Endothelial cell of umbilical vein (primary cell): ENCODE measurements around the gene MGARP. TPM values are rescaled to one million over a fixed set of nuclear protein-coding genes. Genes with fewer than 3 reads are reported as not detected.
A peak's percentile ranks its signal among the peaks of the same experiment; 100 is the strongest.

ENCODE experiments used
- BruUV-seq: library from RNA; stranded (reverse); fragments of 400-500 nt; replicated peaks from 2 replicates; lab custom pipeline; 2021; lab: Mats Ljungman, UMichigan
- CTCF ChIA-PET: fragments of 300-600, 350-600 bp; sonication (Branson Sonifier 250); formaldehyde crosslinking; loops from one replicate; lab custom pipeline; 2021; ENCODE audit warnings: antibody characterized with exemption, inconsistent platforms; lab: Charles Lee
- POLR2A ChIA-PET: fragments of 300-600, 350-600 bp; sonication (Branson Sonifier 250); formaldehyde crosslinking; loops from one replicate; lab custom pipeline; 2021; ENCODE audit warnings: antibody characterized with exemption, inconsistent platforms; lab: Charles Lee
- DNase-seq: peaks from one replicate; pipeline ENCODE4 v3.0.0-alpha.2; 2011; ENCODE audit warnings: low read depth, low spot score
- FAIRE-seq: peaks from 2 replicates; lab custom pipeline; 2011; peaks lifted over from hg19 to GRCh38; lab: Jason Lieb, UNC
- H2AFZ ChIP-seq: 2 replicates; pipeline ENCODE4 v1.6.0; 2012; ENCODE audit warnings: low read depth, low read length, control low read depth, inconsistent platforms
- H3K27ac ChIP-seq: 2 replicates; pipeline ENCODE4 v1.5.1; 2011; ENCODE audit warnings: low read depth, mild to moderate bottlenecking, control low read depth, low read length, moderate library complexity; ENCODE audit not compliant: insufficient read depth
- H3K27me3 ChIP-seq, 2 experiments: 2 replicates each; pipeline versions ENCODE4 v1.6.0 to v1.6.1; 2011; ENCODE audit warnings: low read length in 2 of 2, mixed read lengths in 1 of 2; ENCODE audit not compliant: control insufficient read depth in 2 of 2, insufficient read depth in 2 of 2
- H3K36me3 ChIP-seq, 2 experiments: 2 replicates in 1 of 2; 3 replicates in 1 of 2; pipeline ENCODE4 v1.5.1; 2011; ENCODE audit warnings: low read length in 2 of 2, mild to moderate bottlenecking in 1 of 2, moderate library complexity in 1 of 2; ENCODE audit not compliant: control insufficient read depth in 2 of 2, insufficient read depth in 2 of 2; ENCODE audit errors: extremely low read depth in 1 of 2
- H3K4me1 ChIP-seq: 3 replicates; pipeline ENCODE4 v1.5.1; 2011; ENCODE audit warnings: mild to moderate bottlenecking, low read length; ENCODE audit not compliant: control insufficient read depth, insufficient read depth; ENCODE audit errors: extremely low read depth
- H3K4me2 ChIP-seq: 2 replicates; pipeline ENCODE4 v1.6.1; 2011; ENCODE audit warnings: low read length, control low read depth, mixed read lengths; ENCODE audit not compliant: insufficient read depth
- H3K4me3 ChIP-seq, 3 experiments: fragments of 200-600 bp in 1 of 3; sonication (generic), shearing (Covaris generic) in 1 of 3; replicated peaks in 1 of 3; 2 replicates each; pipeline ENCODE4 v1.5.1; 2011 to 2016; ENCODE audit warnings: control low read depth in 3 of 3, low read length in 3 of 3, mild to moderate bottlenecking in 2 of 3, inconsistent platforms in 1 of 3, low read depth in 1 of 3, moderate library complexity in 1 of 3; ENCODE audit not compliant: insufficient read depth in 1 of 3
- H3K79me2 ChIP-seq: 2 replicates; pipeline ENCODE4 v1.6.0; 2012; ENCODE audit warnings: low read length, inconsistent platforms; ENCODE audit not compliant: control insufficient read depth, insufficient read depth
- H3K9ac ChIP-seq: replicated peaks from 2 replicates; pipeline ENCODE3; 2011; ENCODE audit warnings: low read length, control low read depth; ENCODE audit not compliant: insufficient read depth; ENCODE audit errors: extremely low read depth
- H3K9me1 ChIP-seq: replicated peaks from 3 replicates; pipeline ENCODE4 v1.6.0; 2011; ENCODE audit warnings: mild to moderate bottlenecking, low read length; ENCODE audit not compliant: control insufficient read depth, insufficient read depth; ENCODE audit errors: extremely low read depth
- H3K9me3 ChIP-seq: replicated peaks from 2 replicates; pipeline ENCODE4 v1.5.1; 2012; ENCODE audit warnings: low read length, inconsistent platforms; ENCODE audit not compliant: control insufficient read depth, insufficient read depth
- H4K20me1 ChIP-seq: replicated peaks from 2 replicates; pipeline ENCODE3; 2011; ENCODE audit warnings: mild to moderate bottlenecking, low read length; ENCODE audit not compliant: control insufficient read depth, insufficient read depth; ENCODE audit errors: extremely low read depth
- EZH2 ChIP-seq: IDR thresholded peaks from 2 replicates; pipeline ENCODE4 v1.6.1; 2012; ENCODE audit warnings: borderline replicate concordance, low read depth, mild to moderate bottlenecking, moderate library complexity, low read length, inconsistent platforms; ENCODE audit not compliant: severe bottlenecking
- FOS ChIP-seq: IDR thresholded peaks from 2 replicates; pipeline ENCODE4 v1.6.1; 2011; ENCODE audit warnings: mild to moderate bottlenecking, low read length, moderate library complexity, borderline replicate concordance; ENCODE audit not compliant: insufficient read depth
- GATA2 ChIP-seq: IDR thresholded peaks from 2 replicates; pipeline ENCODE4 v1.7.0; 2011; ENCODE audit warnings: low read depth, mild to moderate bottlenecking, moderate library complexity, mixed read lengths, low read length; ENCODE audit not compliant: insufficient read length, insufficient read depth
- JUN ChIP-seq: IDR thresholded peaks from 2 replicates; pipeline ENCODE4 v1.6.1; 2011; ENCODE audit warnings: borderline replicate concordance, low read depth; ENCODE audit not compliant: insufficient read length, insufficient read depth
- MAX ChIP-seq: IDR thresholded peaks from 2 replicates; pipeline ENCODE4 v1.6.1; 2011; ENCODE audit not compliant: insufficient read depth, insufficient read length
- MYC ChIP-seq: IDR thresholded peaks from one replicate; pipeline ENCODE4 v1.6.1; 2011; ENCODE audit warnings: mild to moderate bottlenecking, low read depth, low read length
- POLR2A ChIP-seq: IDR thresholded peaks from 2 replicates; pipeline ENCODE4 v1.6.1; 2012; ENCODE audit warnings: low read depth, mild to moderate bottlenecking, control low read depth, low read length
- POLR2AphosphoS5 ChIP-seq: IDR thresholded peaks from 2 replicates; pipeline ENCODE4 v1.6.1; 2012; ENCODE audit warnings: low read depth, mild to moderate bottlenecking, control low read depth, low read length, moderate library complexity; ENCODE audit not compliant: insufficient read depth
- dilution Hi-C: fragments of 300-500 bp; cut with MboI; formaldehyde crosslinking; loops from one replicate; pipeline ENCODE4 v1.15.0; 2019; ENCODE audit warnings: low sequenced_read_pairs; ENCODE audit not compliant: extremely low pct_ligation_motif_present
- intact Hi-C: fragments of 100-400 bp; cut with micrococcal nuclease; formaldehyde crosslinking; loops from one replicate; pipeline ENCODE4 v1.10.0; 2022
- polyA plus RNA-seq, 4 experiments: library from polyadenylated mRNA; depleted of rRNA in 3 of 4; stranded (reverse) in 3 of 4; unstranded in 1 of 4; fragments of >200 nt; gene quantifications; 2 replicates each; pipeline versions ENCODE4 v1.2.1 to v1.2.3, GENCODE V29; 2011 to 2012; ENCODE audit warnings: missing spikeins in 1 of 4
- total RNA-seq: library from RNA; stranded (reverse); gene quantifications from 2 replicates; pipeline ENCODE4 v1.2.3, GENCODE V29; 2021
- TF ChIP-seq, protein P1 (sequence below), 2 donors: IDR thresholded peaks; 1 replicate in 1 of 2; 2 replicates in 1 of 2; pipeline ENCODE4 v1.5.1; 2011; ENCODE audit warnings: low read length in 2 of 2, mild to moderate bottlenecking in 2 of 2, moderate library complexity in 2 of 2, control low read depth in 1 of 2, inconsistent platforms in 1 of 2, low read depth in 1 of 2; ENCODE audit not compliant: insufficient read depth in 1 of 2; ENCODE audit errors: extremely low read depth in 1 of 2

Gene MGARP
- total and polyA plus RNA-seq, 2 donors (not counting 3 experiments of a cell fraction or from before 2014, with no cell fraction given), result 25.9 to 26.6 TPM

DNA sequence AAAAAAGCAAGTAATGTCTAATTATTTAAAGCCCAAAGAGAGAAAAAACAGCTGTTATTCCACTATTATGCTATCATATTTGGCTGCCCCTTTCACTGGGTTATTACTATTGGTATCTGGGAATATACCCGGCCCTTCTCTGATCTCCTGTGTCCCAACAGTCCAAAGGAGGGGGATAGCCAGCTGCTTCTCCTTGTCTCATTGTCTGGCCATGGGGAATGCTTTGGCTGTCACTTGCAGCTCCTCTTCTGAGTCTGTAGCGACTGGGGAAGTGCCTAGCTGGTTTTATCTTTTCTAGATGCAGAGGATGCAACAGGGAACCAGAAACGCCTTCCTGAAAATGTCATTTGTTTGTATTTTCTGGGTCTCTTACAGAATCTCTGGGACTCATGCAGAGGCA is 33.9 kb downstream of the MGARP start:
- Histone ChIP-seq H3K36me3 (no peaks in the 10 kb centered on the region), H3K4me2 (no peak overlapping the region), H2AFZ (no peak overlapping the region), H3K79me2 (no peaks in the 10 kb centered on the region), H3K4me3 (no peak overlapping the region), H3K27ac (no peak overlapping the region), H3K4me1 (peaks cover 6% of the 10 kb centered on the region), H3K9me1 (no peaks in the 10 kb centered on the region), H4K20me1 (no peaks in the 10 kb centered on the region), H3K27me3 (no peaks in the 10 kb centered on the region), H3K9me3 (no peaks in the 10 kb centered on the region), H3K9ac (no peak overlapping the region)
- dilution Hi-C loops, result no loop called here
- DNase-seq (no peak), FAIRE-seq (no peak)
- BruUV-seq, result no TSS peak
- intact Hi-C loops, result no loop called here
- no peak for TF ChIP-seq POLR2A
- CTCF ChIA-PET, result interaction anchor here (0.6 to 2.2 kb wide), 5 partner anchors 8 to 216 kb away, joined by 3 to 7 read pairs (median 3); no protein-coding TSS in a partner anchor
- POLR2A ChIA-PET, result no interaction called here

DNA sequence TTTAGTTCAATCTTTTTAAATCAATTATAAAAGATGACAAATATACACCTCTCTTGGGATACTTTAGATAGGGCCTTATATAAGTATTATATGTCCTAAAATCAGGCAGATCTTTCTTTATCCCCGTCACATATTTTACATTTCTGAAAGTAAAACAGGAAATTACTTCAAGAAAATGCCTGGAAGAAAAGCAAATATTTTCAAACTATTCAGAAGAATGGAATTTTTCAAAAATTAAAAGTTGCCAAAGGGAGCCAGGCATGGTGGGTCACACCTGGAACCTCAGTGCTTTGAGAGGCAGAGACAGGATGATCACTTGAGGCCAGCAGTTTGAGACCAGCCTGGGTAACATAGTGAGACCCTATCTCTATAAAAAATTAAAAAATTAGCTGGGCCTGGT is 34.4 kb downstream of the MGARP start:
- Histone ChIP-seq H3K9me3 (no peaks in the 10 kb centered on the region), H3K79me2 (no peaks in the 10 kb centered on the region), H4K20me1 (no peaks in the 10 kb centered on the region), H3K9me1 (no peaks in the 10 kb centered on the region), H3K4me3 (no peak overlapping the region), H3K27me3 (no peaks in the 10 kb centered on the region), H3K9ac (no peak overlapping the region), H2AFZ (no peak overlapping the region), H3K36me3 (no peaks in the 10 kb centered on the region), H3K27ac (no peak overlapping the region), H3K4me1 (peaks cover 6% of the 10 kb centered on the region), H3K4me2 (no peak overlapping the region)
- no TSS peak for BruUV-seq
- CTCF ChIA-PET, result interaction anchor here (0.6 to 2.2 kb wide), 4 partner anchors 9 to 215 kb away, joined by 3 to 7 read pairs (median 4); no protein-coding TSS in a partner anchor
- dilution Hi-C loops, result no loop called here
- no peak for TF ChIP-seq POLR2A
- no peak for TF ChIP-seq POLR2AphosphoS5
- no peak for TF ChIP-seq GATA2
- no peak for TF ChIP-seq MAX
- TF ChIP-seq, protein P1, sequence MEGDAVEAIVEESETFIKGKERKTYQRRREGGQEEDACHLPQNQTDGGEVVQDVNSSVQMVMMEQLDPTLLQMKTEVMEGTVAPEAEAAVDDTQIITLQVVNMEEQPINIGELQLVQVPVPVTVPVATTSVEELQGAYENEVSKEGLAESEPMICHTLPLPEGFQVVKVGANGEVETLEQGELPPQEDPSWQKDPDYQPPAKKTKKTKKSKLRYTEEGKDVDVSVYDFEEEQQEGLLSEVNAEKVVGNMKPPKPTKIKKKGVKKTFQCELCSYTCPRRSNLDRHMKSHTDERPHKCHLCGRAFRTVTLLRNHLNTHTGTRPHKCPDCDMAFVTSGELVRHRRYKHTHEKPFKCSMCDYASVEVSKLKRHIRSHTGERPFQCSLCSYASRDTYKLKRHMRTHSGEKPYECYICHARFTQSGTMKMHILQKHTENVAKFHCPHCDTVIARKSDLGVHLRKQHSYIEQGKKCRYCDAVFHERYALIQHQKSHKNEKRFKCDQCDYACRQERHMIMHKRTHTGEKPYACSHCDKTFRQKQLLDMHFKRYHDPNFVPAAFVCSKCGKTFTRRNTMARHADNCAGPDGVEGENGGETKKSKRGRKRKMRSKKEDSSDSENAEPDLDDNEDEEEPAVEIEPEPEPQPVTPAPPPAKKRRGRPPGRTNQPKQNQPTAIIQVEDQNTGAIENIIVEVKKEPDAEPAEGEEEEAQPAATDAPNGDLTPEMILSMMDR (IDR thresholded peaks at IDR 0.05; ENCODE audit: extremely low read depth in 1 of 2, insufficient read depth in 1 of 2, low read depth in 1 of 2, low read length in 2 of 2), result no peak
- no peak for TF ChIP-seq MYC
- TF ChIP-seq FOS, result no peak
- TF ChIP-seq EZH2, result no peak
- TF ChIP-seq JUN, result no peak
- peak; percentile 42 for DNase-seq
- FAIRE-seq, result no peak
- POLR2A ChIA-PET, result no interaction called here
- intact Hi-C loops, result no loop called here
